SK-N-MC (cell line): ENCODE measurements around the gene POLD2.

Experiments used
- EZH2 ChIP-seq: fragments of 200-600 bp; sonication (generic); IDR thresholded peaks from one replicate; pipeline ENCODE4 v1.6.1; 2017; ENCODE audit warnings: antibody characterized with exemption
- FOXP2 ChIP-seq: optimal IDR thresholded peaks from 2 replicates; pipeline ENCODE3; 2011; ENCODE audit warnings: mild to moderate bottlenecking, moderate library complexity; ENCODE audit not compliant: insufficient read depth; ENCODE audit errors: extremely low read length, control extremely low read depth
- POLR2AphosphoS5 ChIP-seq: IDR thresholded peaks from 2 replicates; pipeline ENCODE4 v1.6.1; 2012; ENCODE audit warnings: mild to moderate bottlenecking, low read depth, low read length, borderline replicate concordance

GRCh38 chr7:44145969-44146911 lies 22.9 kb upstream of the POLD2 start:
- TF ChIP-seq POLR2AphosphoS5 (no peak), EZH2 (no peak), FOXP2 (no peak)
